K562 treated with DMSO at 1 percent for 48 hours (cell line): Measurements from ENCODE around the gene RBM12. TPM values are rescaled to one million over a fixed set of nuclear protein-coding genes. Genes with fewer than 3 reads are reported as not detected.

ENCODE experiments used
- total RNA-seq: library from RNA; unstranded; fragments of 300-600 nt; gene quantifications from 2 replicates; pipeline ENCODE4 v1.2.3, GENCODE V29; 2022; ENCODE audit warnings: low replicate concordance; ENCODE audit errors: extremely low read depth

RBM12 gene
- total RNA-seq = not detected in 2 replicates

GRCh38 chr20:35664466-35665206 is at the start of gene RBM12, which contains the start of gene CPNE1:
Gene RBM12, minus strand, starts transcription at chr20:35664900. Its CDS starts 9,578 bp downstream, at chr20:35655322.
Gene CPNE1, minus strand, starts transcription at chr20:35664900. Its CDS starts 31,977 bp downstream, at chr20:35632923.

GRCh38 chr20:35699127-35699956 is 34.6 kb upstream of the RBM12 start, which contains the start of the genes NFS1 and ROMO1:
Gene NFS1, minus strand, starts transcription at chr20:35699352. Its CDS starts 64 bp downstream, at chr20:35699288.
Gene ROMO1, plus strand, starts transcription at chr20:35699405. Its CDS starts 228 bp downstream, at chr20:35699633.

GRCh38 chr20:35615667-35616464 is 48.8 kb downstream of the RBM12 start, which contains the start of gene SPAG4:
Gene SPAG4, plus strand, starts transcription at chr20:35615829. Its CDS starts 175 bp downstream, at chr20:35616004.

Other genes starting within 250 kb of the RBM12 start
- not detected in 2 replicates for gene GDF5, start 226.7 kb downstream of the RBM12 start, total RNA-seq
- gene CEP250, start 209.3 kb downstream of the RBM12 start, total RNA-seq = not detected in 2 replicates
- gene C20orf173, start 135.2 kb downstream of the RBM12 start, total RNA-seq = not detected in 2 replicates
- not detected in 2 replicates for gene ERGIC3, start 122.8 kb downstream of the RBM12 start, total RNA-seq
- not detected in 2 replicates for gene SPAG4, start 49.1 kb downstream of the RBM12 start, total RNA-seq
- not detected in 2 replicates for gene CPNE1, start within 50 bp of the RBM12 start, total RNA-seq
- not detected in 2 replicates for gene NFS1, start 34.5 kb upstream of the RBM12 start, total RNA-seq
- not detected in 2 replicates for gene ROMO1, start 34.5 kb upstream of the RBM12 start, total RNA-seq
- not detected in 2 replicates for gene RBM39, start 77.4 kb upstream of the RBM12 start, total RNA-seq
- gene PHF20, start 107.1 kb upstream of the RBM12 start, total RNA-seq = not detected in 2 replicates